Ureter (tissue), 1 donor: Measurements from ENCODE around the gene PRLR. TPM values are rescaled to one million over a fixed set of nuclear protein-coding genes. Genes with fewer than 3 reads are reported as not detected.

Experiments
- DNase-seq: peaks from one replicate; pipeline ENCODE4 v3.0.0-alpha.2; 2020; ENCODE audit warnings: low spot score
- total RNA-seq: library from RNA; stranded (reverse); gene quantifications from one replicate; pipeline ENCODE4 v1.2.4, GENCODE V29; 2023
- donor health status: DM: yes; HTN: yes; CAD: no.

The PRLR gene
- total RNA-seq, 1 donor from 2014 or later: 6.2 TPM

DNA sequence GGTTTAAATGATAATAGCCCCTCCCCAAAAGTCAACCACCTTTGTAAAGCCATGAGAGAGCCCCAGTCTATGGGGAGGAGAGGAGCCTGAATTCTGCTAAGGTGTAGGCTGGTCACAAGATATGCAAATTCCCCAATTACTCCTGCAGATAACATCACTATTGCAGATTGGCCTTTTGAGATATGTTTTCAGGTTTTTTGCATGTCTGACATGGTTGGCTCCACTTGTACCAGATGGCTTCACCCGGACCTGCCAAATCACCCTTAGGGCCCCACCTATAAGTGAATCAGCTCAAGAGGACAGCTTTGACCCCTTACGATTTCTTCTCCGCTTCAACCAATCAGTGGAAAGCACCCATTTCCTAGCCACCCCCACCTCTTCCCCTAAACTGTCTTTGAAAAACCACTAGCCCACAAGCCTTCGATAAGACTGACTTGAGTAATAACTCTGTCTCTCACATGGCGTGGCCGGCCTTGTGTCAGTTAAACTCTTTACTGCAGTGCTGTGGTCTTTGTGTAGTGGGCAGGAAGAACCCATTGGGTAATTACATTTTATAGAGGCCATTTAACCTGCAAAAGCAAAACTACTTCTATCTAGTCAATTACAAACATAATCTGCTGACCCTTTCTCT lies 69.7 kb downstream of the PRLR start:
- DNase-seq: no peak

DNA sequence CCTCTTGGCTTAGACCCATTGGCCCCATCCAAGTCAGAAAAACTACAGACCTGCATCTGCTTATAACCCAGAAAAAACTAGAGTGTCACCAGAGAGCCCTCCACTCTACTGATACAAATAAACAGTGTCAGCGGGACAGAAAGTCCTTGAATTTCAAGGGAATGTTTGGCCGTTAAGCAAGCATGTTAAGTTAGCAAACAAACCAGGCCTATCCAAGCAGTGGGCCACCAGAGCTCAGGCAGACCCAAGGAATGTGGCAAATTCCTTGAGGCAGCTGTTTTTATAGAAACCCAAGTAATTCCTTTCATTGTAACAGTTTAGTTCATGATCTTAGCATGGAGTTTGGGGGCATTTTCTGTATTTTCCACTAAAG lies 70.9 kb downstream of the PRLR start:
- no peak for DNase-seq

DNA sequence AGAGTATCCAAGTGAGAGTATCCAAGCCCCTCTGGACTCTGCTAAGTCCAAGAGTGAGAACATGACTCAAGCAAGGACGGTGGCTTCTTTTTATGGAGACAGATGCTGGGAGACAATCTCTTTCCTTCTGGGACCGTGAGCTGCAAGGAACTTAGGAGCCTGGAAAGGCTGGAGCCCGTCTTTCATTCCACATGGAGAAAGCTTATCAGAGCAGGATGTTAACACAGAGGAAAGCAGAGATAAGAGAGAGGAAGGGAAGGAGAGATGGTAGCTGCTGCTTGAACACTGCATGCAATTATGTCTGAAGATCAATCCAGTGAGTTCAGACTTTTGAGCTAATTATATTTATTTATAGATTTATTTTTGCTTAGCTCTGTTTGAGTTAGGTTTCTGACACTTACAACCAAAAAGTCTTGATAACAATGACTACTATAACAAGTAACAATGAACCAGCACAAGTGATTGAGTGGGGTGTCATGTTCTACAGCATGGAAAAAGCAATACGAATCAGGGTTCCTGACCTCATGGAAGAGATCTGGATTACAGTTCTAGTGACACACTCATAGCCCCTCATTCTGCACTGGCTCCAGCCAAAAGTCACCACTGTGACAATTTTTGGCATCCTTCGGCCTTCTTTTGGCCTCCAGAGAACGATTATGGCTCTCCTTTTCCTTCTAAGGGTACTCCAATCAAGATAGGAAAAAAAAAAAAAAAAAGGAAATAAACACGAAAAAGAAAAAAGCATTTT lies 71.5 kb downstream of the PRLR start:
- no peak for DNase-seq

DNA sequence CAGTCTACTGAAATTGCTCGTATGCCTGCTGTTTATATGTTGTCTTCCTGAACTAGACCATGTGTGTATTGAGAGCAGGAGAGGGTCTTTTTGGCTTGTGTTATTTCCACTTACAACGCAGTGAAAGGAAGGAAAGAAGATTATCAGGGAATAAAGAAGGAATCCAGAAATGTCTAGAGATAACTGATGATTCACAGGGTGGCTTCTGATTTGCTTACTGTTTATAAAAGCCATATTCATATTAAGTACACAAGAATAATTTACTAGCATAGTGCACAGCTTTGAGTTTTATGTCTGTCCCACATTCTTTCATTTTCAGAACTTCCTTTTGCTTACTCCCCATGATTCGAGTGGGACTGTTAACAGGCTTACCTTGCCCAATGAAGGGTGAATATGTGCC lies 72.1 kb downstream of the PRLR start:
- DNase-seq: no peak

DNA sequence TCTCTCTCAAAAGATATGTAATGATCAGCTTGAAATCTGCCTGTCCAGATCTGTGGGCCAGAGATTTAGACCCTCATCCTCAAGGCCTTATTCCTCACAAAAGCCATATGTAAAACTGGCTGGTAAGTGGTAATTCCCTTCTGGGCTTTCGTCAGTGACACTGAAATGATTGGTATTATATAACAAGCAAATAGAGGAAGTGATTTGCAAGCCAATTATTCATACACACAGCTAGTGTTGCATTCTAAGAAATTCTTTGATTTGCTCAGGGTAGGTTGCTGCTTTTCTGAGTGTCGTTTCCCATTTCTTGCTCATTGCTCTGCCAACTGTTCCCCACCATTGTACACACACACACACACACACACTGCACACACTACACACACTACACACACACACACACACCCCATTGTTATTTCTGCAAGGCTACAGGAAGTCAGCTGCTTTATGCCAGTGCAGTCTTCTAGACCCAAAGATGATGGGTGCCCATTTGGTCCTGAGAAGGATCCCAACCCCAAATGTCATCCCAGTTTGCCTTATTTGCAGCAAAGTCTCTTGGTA lies 76.8 kb downstream of the PRLR start:
- DNase-seq: no peak

DNA sequence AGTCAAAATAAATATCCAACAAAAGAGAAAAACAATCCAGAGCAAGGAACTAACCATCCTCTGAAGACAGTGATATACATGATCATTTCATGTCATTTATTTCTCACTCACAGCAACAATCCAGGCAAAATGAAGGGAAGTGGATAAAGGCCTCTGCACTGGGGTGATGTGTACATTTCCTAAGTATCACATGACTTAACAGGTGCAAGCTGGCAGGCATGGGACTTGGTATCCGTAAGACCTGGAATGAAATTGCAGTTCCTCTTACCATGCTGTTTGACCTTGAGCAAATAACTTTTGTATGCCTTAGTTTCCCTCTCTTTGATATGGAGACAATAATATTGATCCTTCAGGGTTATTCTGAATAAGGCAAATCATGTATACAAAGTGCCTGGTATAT lies 77.6 kb downstream of the PRLR start:
- no peak for DNase-seq

DNA sequence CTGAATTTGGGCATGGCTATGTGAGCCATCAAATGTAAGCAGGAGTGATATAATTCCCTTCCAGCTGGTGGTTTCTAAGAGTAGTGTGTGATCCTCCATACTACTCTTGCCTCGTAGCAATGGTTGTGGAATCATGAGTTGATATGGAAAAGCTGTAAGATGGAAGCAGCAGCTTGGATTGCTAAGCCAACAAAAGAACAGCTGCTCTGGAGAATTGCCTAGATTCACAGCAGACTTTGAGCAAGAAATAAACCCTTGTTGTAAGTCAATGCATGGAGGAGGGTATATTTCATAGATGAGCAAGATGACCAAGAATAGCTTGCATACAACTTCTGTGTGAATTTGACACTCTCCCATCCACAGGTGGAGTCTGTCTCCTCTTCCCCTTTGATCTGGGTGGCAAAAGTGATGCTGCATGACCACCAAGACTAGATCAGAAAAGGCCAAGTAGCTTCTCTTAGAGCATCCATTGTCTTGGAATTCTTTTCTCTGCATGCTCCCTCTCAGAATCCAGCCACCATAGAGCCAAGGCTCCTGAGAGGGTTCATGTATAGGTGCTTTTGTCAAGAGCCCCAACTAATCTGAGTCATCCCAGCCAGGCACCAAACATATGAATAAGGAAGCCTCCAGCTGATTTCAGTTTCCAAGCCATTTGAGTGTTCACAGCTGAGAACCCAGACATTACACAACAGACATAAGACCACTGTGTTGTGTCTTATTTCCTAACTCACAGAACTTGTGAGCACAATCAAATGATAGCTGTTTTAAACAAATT lies 79.0 kb downstream of the PRLR start:
- no peak for DNase-seq

DNA sequence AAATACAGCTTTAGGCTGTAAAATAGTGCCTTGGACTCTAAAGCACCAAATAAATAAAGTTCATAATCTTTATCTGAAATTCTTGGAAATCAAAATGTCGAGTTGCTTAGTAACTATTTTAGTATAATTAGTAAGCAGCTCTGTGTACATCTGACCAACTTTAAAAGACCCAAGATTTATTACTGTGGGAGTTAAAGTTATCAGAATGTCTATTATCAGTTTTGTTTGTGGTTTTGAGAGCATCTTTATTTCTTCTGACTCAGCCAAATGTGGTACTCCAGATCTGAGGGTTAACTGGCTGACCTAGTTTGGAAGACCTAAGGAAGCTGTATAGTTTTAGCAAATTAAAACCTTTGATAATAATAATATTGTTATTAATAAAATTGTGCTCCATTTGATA lies 81.2 kb downstream of the PRLR start:
- no peak for DNase-seq

DNA sequence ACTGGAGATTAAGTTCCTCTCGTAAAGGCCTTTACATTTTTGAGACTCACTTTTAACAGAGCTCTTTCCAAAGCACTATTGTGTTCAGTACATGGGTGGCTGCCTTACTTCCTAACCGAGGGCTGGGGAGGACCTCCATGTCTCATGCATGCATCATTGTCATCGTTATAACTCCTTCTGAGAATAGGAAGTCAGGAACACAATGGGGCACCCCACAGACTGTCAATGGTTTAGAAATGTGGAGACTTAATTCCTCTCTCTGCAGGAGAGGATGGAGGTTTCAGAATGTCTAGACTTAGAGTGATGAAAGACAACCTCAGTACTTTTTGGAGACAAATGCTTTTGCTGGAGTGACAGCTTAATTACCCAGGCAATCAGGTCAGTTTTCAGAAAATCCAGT lies 83.9 kb downstream of the PRLR start:
- DNase-seq: no peak

DNA sequence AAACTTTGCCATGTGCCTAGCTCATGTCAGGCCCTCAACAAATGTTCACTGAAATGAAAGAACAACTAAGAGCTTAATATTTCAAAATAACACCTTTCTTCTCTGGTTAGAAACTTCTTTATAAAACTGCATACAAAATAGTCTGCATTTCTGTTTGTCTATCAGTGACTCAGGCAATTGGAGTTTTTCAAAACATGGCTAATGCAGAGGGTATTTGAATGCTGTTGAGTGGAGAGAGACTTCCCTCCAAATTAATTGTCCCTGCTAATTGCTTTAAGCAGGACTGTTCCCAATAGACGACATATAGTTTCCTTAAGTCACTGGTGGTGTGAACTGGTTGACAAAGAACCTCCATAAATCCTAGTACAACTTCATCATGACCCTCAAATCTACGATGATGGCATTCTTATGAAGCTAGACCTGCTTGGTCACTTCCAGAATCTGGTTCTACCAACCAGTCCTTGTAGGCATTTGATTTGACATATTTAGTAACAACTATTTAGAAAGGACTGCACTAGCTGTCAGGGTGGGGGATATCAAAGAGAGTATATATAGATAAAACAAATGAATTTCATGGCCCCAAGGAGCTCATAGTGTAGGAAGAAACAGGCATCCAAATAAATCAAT lies 84.5 kb downstream of the PRLR start:
- DNase-seq: no peak

DNA sequence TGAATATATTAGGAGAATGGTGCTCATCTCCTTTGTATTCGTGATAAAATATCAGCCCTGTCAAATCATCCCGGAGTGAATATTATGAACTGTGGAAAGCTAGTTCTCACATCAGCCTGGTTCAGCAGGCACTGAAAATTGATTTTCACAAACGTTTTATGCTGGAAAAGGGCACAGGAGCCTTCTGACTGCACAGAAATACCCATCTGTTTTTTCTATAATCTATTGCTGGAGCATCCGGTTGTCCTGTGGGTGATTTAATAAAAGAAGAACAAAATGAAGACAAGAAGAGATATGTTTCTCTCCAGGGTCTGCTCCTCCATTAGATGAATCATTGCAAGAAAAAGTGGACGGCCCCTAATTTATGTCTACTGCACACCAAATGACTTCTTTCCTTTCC lies 85.3 kb downstream of the PRLR start:
- no peak for DNase-seq

DNA sequence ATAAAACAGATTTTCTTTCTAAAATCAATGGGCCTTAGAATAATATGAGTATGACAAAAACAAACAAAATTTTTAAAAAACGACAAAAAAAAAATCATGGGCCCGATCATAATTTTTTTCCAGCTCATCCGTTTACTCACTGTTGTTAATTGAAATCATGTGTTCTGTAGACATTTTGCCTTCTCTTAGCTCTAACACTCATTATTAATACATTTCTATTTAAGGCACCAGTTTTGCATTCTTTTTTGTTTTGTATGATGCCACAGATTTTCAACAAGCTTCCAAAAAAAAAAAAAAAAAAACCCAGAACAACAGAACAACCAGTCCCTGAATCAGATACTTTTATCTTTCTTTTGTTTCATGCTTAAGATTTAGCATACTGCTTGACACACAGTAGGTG lies 86.4 kb downstream of the PRLR start:
- no peak for DNase-seq

DNA sequence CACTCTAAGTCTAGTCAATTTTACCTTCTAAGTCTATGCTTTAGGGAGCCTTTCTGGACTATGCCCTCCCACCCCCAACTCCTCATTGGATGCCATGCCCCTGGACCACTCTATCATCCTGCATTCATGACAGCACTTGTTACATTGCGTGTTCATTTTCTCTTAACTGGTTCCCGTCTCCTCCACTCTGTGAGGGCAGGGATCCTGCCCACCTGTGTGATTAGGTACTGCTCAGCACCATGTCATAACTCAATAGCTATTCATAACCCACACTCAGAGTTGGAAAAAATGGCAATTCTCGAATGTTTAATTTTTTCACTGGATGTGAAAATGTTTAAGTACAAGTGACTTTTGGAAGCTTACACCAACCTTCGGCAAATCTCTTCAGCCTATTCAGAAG lies 88.5 kb downstream of the PRLR start:
- DNase-seq: no peak

DNA sequence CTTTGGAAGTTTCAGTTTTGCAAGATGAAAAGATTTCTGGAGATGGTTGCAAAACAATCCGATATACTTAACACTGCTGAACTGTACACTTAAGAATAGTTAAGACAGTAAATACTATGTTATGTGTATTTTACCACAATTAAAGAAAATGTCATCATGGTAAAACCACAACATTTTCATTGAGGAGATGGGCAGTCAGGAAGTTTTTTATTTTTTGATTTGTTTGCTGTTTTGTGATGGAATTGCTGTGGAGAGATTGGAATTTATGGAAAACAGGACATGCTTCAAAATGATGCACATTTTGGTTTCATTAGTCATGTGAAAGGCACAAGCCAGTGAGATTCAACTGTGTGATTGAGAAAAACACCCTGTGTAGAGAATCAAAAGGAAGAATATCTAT lies 92.1 kb downstream of the PRLR start:
- no peak for DNase-seq

DNA sequence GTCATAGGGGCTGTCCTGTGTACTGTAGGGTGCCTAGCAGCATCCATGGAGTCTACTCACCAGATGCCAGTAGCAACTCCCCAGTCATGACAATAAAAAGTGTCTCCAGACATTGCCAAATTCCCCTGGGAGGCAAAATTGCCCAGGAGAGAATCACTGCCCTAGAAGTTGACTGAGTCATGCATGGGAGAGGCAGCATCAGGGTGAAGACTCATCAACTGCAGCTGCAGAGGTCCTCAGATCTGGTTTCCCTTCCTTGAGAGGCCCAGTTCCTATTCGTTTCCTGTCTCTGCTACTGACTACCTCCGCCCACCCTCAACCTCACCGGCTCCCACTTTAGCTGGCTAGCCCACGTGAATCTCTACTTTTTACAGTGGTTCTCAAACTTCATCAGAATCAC lies 93.9 kb downstream of the PRLR start:
- no peak for DNase-seq

DNA sequence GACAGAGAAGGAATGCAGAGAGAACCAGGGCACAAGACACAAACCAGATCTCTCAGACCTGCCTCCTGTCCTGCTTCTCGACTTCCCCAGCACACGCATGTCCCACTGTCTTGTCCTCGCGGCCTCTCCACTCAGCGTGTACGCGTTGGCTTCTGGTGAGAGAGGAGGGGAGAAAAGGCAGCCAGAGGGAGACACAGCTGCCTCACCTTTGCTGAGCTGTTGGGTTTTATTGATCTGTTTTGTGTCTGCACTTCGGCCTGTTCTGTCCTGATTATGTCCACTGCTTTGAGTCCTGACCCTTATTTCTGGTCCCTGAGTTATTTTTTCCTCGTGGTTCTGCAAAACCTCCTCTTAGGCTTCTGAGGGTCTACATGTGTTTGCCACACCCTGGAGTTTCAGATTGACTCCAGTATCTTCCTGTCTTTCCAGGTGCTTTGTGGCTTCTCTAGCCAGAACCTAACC lies 95.0 kb downstream of the PRLR start:
- DNase-seq: no peak

DNA sequence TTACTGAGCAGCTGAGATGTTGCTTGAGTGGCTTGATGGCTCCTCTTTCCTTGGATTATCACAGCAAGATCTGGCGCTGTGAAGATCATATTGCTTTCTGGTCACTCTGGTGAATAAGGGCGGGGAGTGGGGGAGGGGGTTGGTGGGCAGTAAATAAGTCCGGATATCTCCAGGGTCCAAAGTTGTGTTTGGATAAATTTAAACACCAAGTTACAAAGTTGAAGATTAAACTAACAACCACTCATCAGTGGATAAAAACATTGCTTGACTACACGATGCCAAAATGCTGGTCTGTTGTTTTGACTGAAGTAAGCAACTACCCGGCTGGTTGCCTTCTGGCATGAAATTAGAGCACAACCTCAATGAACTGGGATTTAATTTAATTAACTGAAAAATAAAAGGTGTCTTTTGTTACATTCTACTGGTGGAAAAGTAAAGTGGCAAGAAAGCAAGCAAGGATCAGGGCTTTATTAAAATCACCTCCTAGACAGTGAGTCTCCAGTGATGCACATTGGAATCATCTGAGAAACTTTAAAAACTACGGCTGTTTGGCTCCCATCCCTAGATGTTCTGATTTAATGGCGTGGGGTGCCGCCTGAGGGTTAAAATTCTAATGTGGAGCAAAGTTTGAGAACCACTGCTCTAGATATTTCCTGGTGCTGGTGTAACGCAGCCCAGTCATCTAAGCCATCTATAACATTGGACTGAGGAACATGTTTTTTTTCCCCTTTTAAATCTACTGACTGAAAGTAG lies 95.8 kb downstream of the PRLR start:
- DNase-seq: no peak

DNA sequence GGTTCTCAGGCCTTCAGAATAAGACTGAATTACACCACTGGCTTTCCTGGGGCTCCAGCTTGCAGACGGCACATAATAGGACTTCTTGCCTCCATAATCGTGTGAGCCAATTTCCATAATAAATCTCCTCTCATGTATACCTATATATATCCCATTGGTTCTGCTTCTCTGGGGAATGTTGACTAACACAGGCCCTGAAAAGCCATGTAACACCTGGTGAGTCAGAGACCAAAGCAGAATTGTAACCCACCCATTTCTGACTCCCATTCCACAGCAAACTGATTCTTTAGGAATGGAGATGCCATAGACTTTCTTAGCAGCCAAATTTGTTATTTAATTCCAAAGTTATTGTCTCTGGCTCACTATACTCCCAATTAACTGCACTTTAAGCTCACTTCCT lies 97.1 kb downstream of the PRLR start:
- DNase-seq: no peak

DNA sequence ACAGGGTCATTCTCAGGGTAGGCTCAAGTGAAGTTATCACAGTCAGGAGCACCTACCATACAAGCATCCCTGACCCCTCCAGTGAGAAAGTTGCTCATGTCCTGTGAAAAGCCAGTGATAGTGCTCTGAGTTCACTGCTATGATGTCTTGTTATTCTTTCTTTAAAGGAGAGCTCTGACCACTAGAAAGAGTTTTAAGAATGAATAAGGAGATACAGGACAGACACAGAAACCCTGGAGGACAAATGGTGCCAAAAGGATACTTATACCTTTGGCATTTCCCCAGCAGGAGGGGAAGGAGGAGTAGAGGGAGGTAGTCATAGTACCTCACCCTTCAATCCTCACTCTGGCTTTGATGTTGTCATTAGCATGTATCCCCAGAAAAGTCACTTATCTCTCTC lies 98.6 kb downstream of the PRLR start:
- DNase-seq: no peak

DNA sequence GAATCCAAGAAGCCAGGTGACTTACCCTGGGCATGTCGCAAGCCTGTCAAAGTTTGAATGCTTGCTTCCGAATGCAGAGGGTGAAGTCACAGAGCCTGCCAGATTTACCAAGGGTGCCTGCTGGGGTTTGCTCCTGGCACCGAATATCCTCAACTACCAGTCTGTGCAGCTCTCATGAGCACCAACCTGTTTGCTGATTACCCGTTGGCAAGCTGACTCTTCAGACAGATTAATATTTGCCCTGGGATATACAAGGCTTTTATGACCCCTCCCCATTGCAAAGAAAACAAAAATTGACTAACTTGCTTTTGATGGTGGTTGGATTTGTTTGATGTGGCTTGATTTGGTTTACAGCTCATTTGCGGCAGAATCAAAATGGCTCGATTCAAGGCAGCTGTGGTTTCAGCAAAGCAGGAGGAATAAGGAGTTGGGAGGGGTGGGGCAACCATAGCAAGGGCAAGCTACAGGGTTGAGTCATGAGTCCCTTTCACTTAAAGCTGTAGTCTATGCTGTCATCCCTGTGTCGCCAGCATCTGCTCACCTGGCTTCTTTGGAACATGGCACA lies 100.3 kb downstream of the PRLR start:
- no peak for DNase-seq

DNA sequence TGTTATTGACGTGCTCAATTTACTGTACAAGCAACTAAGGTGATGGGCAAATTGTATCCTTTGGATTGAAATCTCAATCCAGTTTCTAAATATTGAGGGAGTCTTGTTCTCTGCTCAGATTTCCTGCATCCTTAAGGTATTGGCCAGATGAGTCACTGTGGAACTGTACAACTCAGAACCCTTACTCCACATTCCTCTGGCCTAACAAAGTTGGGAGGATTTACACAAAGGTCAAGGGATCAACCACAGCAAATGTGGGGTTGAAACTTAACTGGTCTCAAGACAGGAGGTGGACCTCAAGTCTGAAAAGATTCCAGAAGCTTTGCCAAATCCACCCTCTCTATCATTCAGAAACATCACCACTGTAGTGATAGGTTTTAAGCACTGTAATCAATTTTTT lies 101.0 kb downstream of the PRLR start:
- no peak for DNase-seq
